ENCODE measurements around the gene APBB1IP. TPM values are rescaled to one million over a fixed set of nuclear protein-coding genes. Genes with fewer than 3 reads are reported as not detected.

APBB1IP gene
- total and polyA plus RNA-seq, 2 donors from 2014 or later, result 4.1 to 20.5 TPM

GRCh38 chr10:26557641-26558014 is 119.5 kb downstream of the APBB1IP start:
- Histone ChIP-seq H3K27ac (ENCODE audit: low read depth in 2 of 2, low read length in 2 of 2) (no peak overlapping the region), H3K4me3 (ENCODE audit: low read length in 3 of 3) (no peak overlapping the region), H3K27me3 (ENCODE audit: control insufficient read depth, insufficient read depth, low read length) (no peaks in the 10 kb centered on the region), H3K9me3 (ENCODE audit: control insufficient read depth in 2 of 3, insufficient read depth in 1 of 3, low read length in 3 of 3) (no peaks in the 10 kb centered on the region), H3K9ac (ENCODE audit: low read length in 3 of 3) (no peak overlapping the region), H3K36me3 (ENCODE audit: control insufficient read depth in 2 of 3, insufficient read depth in 3 of 3, low read length in 3 of 3) (no peaks in the 10 kb centered on the region), H3K4me1 (ENCODE audit: control insufficient read depth in 2 of 3, insufficient read depth in 2 of 3, low read depth in 1 of 3, low read length in 3 of 3) (no peaks in the 10 kb centered on the region)
- TF ChIP-seq CTCF (IDR thresholded peaks at IDR 0.05; ENCODE audit: borderline replicate concordance, extremely low read depth, insufficient read depth), result no peak
- FAIRE-seq (no peak), DNase-seq (no peak)
- intact Hi-C loops (cut with DNase I), result loop anchor here (10.0 kb wide), 1 partner anchor 223 kb away; no protein-coding TSS in a partner anchor

- H3K9me3 ChIP-seq (ENCODE audit: control insufficient read depth in 2 of 3, insufficient read depth in 1 of 3, low read length in 3 of 3), result no peaks in the 10 kb centered on the region
- H3K4me3 ChIP-seq (ENCODE audit: low read length in 3 of 3), result peak overlapping the region in 2 of 3 donors; percentile 25 to 41
- intact Hi-C loops (cut with DNase I), result no loop called here
- no peaks in the 10 kb centered on the region for H3K36me3 ChIP-seq (ENCODE audit: control insufficient read depth in 2 of 3, insufficient read depth in 3 of 3, low read length in 3 of 3)
- no peak overlapping the region for H3K27ac ChIP-seq (ENCODE audit: low read depth in 2 of 2, low read length in 2 of 2)
- DNase-seq (peak; percentile 23 to 69 (median 54)), FAIRE-seq (no peak)
- TF ChIP-seq CTCF (IDR thresholded peaks at IDR 0.05; ENCODE audit: borderline replicate concordance, extremely low read depth, insufficient read depth), result no peak
- no peak overlapping the region for H3K9ac ChIP-seq (ENCODE audit: low read length in 3 of 3)
- H3K4me1 ChIP-seq (ENCODE audit: control insufficient read depth in 2 of 3, insufficient read depth in 2 of 3, low read depth in 1 of 3, low read length in 3 of 3), result no peaks in the 10 kb centered on the region
- H3K27me3 ChIP-seq (ENCODE audit: control insufficient read depth, insufficient read depth, low read length), result no peaks in the 10 kb centered on the region
These were observed 128.6 kb downstream of the APBB1IP start for GRCh38 chr10:26566525-26567350.

DNA sequence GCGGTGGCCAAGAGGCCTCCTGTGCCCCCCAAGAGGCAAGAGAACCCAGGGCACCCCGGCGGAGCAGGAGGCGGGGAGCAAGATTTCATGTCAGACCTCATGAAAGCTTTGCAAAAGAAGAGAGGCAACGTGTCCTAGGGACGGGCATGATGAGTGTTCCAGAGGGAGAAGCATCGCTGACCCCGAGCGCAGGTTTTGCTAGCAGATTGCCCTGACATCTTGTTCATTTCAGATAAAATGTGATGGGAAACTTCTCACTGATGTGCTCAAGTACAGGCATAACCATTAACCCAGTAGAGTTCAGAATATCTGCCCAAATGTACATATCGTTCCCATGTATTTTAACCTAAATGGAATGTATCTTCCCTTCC is 129.2 kb downstream of the APBB1IP start:
- intact Hi-C loops (cut with DNase I), result no loop called here
- no peak for TF ChIP-seq CTCF (IDR thresholded peaks at IDR 0.05; ENCODE audit: borderline replicate concordance, extremely low read depth, insufficient read depth)
- Histone ChIP-seq H3K9ac (ENCODE audit: low read length in 3 of 3) (no peak overlapping the region), H3K27ac (ENCODE audit: low read depth in 2 of 2, low read length in 2 of 2) (no peak overlapping the region), H3K9me3 (ENCODE audit: control insufficient read depth in 2 of 3, insufficient read depth in 1 of 3, low read length in 3 of 3) (no peaks in the 10 kb centered on the region), H3K4me3 (ENCODE audit: low read length in 3 of 3) (peak overlapping the region in 2 of 3 donors; percentile 11 to 49), H3K4me1 (ENCODE audit: control insufficient read depth in 2 of 3, insufficient read depth in 2 of 3, low read depth in 1 of 3, low read length in 3 of 3) (no peaks in the 10 kb centered on the region), H3K36me3 (ENCODE audit: control insufficient read depth in 2 of 3, insufficient read depth in 3 of 3, low read length in 3 of 3) (no peaks in the 10 kb centered on the region), H3K27me3 (ENCODE audit: control insufficient read depth, insufficient read depth, low read length) (no peaks in the 10 kb centered on the region)
- DNase-seq (peak in 2 of 5 donors; percentile 19 to 29), FAIRE-seq (no peak)
